ENCODE data around the gene SLC13A4. TPM values are rescaled to one million over a fixed set of nuclear protein-coding genes. Genes with fewer than 3 reads are reported as not detected.

SLC13A4 gene
- total and polyA plus RNA-seq, 2 of the 13 experiments (the other 11 are each of a cell fraction or from before 2014, with no cell fraction given) = 0.04 TPM; not detected in 1

DNA sequence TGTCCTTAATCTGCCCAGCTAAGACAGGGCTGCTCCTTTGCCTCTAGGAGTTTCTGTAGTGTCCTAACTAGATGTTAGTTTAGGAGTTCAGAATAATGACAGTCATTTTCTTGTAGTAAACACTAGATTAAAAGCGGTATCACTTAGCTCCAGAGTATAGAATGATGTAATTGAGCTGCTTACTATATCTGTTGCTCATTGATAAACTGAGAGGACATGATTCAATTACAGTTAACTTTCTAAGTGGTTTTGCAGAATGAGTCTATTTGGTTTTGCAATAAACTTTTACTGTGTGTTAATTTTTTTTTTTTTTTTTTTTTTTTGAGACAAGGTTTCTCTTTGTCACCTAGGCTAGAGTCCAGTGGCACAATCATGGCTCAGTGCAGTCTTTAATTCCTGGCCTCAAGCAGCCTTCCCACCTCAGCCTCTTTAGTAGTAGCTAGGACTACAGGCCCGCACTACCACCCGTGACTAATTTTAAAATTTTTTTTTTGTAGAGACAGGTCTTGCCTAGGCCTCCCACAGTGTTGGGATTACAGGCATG is 63.9 kb downstream of the SLC13A4 start (continued):
- TF ChIP-seq ZNF782 (CRISPR knock-in tag; IDR thresholded peaks at IDR 0.05; ENCODE audit: borderline replicate concordance) (no peak), EEA1 (CRISPR knock-in tag; IDR thresholded peaks at IDR 0.05; ENCODE audit: borderline replicate concordance) (no peak), ZNF337 (CRISPR knock-in tag; IDR thresholded peaks at IDR 0.05; ENCODE audit: borderline replicate concordance, low read depth) (no peak), SP2 (CRISPR knock-in tag; IDR thresholded peaks at IDR 0.05) (no peak), ZNF550 (CRISPR knock-in tag; IDR thresholded peaks at IDR 0.05; ENCODE audit: borderline replicate concordance) (no peak), ELF1 (CRISPR knock-in tag; IDR thresholded peaks at IDR 0.05) (no peak), HDAC1 (CRISPR knock-in tag; IDR thresholded peaks at IDR 0.05) (no peak)
- TF ChIP-seq, protein P1, sequence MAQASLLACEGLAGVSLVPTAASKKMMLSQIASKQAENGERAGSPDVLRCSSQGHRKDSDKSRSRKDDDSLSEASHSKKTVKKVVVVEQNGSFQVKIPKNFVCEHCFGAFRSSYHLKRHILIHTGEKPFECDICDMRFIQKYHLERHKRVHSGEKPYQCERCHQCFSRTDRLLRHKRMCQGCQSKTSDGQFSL (CRISPR knock-in tag; IDR thresholded peaks at IDR 0.05) = no peak

- BruUV-seq (replicated peaks) = TSS peak; percentile 67
- TF ChIP-seq BHLHE40 (IDR thresholded peaks at IDR 0.05; ENCODE audit: low read length) (no peak), TSC22D2 (CRISPR knock-in tag; IDR thresholded peaks at IDR 0.05; ENCODE audit: borderline replicate concordance) (peak; percentile 70; the same call in 1 of the 2 replicates), KDM2A (CRISPR knock-in tag; IDR thresholded peaks at IDR 0.05; ENCODE audit: borderline replicate concordance, low read depth) (peak; percentile 97), ZNF230 (CRISPR knock-in tag; IDR thresholded peaks at IDR 0.05) (peak; percentile 93; the same call in 1 of the 2 replicates), ZNF691 (CRISPR knock-in tag; IDR thresholded peaks at IDR 0.05; ENCODE audit: borderline replicate concordance, low read depth) (peak; percentile 96; the same call in 1 of the 2 replicates), SKIL (CRISPR knock-in tag; IDR thresholded peaks at IDR 0.05; ENCODE audit: borderline replicate concordance) (no peak), KDM6A (CRISPR knock-in tag; IDR thresholded peaks at IDR 0.05; ENCODE audit: low read depth) (no peak), ZNF510 (CRISPR knock-in tag; IDR thresholded peaks at IDR 0.05; ENCODE audit: low read depth) (peak; percentile 93)
- TF ChIP-seq, protein P2, sequence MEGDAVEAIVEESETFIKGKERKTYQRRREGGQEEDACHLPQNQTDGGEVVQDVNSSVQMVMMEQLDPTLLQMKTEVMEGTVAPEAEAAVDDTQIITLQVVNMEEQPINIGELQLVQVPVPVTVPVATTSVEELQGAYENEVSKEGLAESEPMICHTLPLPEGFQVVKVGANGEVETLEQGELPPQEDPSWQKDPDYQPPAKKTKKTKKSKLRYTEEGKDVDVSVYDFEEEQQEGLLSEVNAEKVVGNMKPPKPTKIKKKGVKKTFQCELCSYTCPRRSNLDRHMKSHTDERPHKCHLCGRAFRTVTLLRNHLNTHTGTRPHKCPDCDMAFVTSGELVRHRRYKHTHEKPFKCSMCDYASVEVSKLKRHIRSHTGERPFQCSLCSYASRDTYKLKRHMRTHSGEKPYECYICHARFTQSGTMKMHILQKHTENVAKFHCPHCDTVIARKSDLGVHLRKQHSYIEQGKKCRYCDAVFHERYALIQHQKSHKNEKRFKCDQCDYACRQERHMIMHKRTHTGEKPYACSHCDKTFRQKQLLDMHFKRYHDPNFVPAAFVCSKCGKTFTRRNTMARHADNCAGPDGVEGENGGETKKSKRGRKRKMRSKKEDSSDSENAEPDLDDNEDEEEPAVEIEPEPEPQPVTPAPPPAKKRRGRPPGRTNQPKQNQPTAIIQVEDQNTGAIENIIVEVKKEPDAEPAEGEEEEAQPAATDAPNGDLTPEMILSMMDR (CRISPR knock-in tag; IDR thresholded peaks at IDR 0.05) = peak; percentile 90
Observed at GRCh38 chr7:135662373-135663114, 65.4 kb downstream of the SLC13A4 start, which contains the start of gene STMP1. STMP1 (plus strand) TSS chr7:135662514.

More at GRCh38 chr7:135662373-135663114, 65.4 kb downstream of the SLC13A4 start, which contains the start of gene STMP1:
- peaks cover 32% of the 10 kb centered on the region for H3K79me2 ChIP-seq (ENCODE audit: insufficient read depth, low read length)
- intact Hi-C loops (cut with micrococcal nuclease; ENCODE audit: unreplicated experiment) (loop anchor here (1.0 kb wide), 1 partner anchor 45 kb away; no protein-coding TSS in a partner anchor), in situ Hi-C loops (cut with HindIII; ENCODE audit: extremely low pct_ligation_motif_present, low pct_unique_long_range_greater_than_20kb) (no loop called here)
- H3K36me3 ChIP-seq (replicated peaks in 1 of 2; ENCODE audit: control insufficient read depth in 1 of 2, insufficient read depth in 2 of 2, low read length in 2 of 2) = no peaks in the 10 kb centered on the region
- no peaks in the 10 kb centered on the region for H4K20me1 ChIP-seq (ENCODE audit: insufficient read depth, low read length)
- FAIRE-seq (no peak), DNase-seq (ENCODE audit: low spot score) (peak; percentile 81), ATAC-seq (peak; percentile 90)
- H3K4me1 ChIP-seq (ENCODE audit: insufficient read depth, low read length) = peaks cover 44% of the 10 kb centered on the region
- H3K27me3 ChIP-seq (ENCODE audit: control insufficient read depth in 1 of 2, insufficient read depth in 2 of 2, low read length in 2 of 2) = no peaks in the 10 kb centered on the region; a peak in 1 of 5 replicates
- WGBS (ENCODE audit: low lambda C conversion rate) = under 1% methylated on average over 27 of the region's 60 CpGs
- peak within 1 kb of the TSS; percentile 81 to 96 (median 84) for H3K4me3 ChIP-seq (replicated peaks in 1 of 3; ENCODE audit: insufficient read depth in 1 of 3, low read depth in 2 of 3, low read length in 3 of 3)
- no peaks in the 10 kb centered on the region for H3K9me3 ChIP-seq (ENCODE audit: low read length)
- peak within 1 kb of the TSS; percentile 79 for H3K27ac ChIP-seq (ENCODE audit: extremely low read length, insufficient read depth, low read length)
- CTCF ChIA-PET (ENCODE audit: low intra/inter-chr PET ratio, low total read pairs) = no interaction called here
- peak within 1 kb of the TSS; percentile 72 for H2AFZ ChIP-seq (ENCODE audit: low read length)
- POLR2A ChIA-PET = interaction anchor here (0.7 to 1.1 kb wide), 2 partner anchors 9 to 337 kb away, joined by 3 to 5 read pairs; no protein-coding TSS in a partner anchor
- peak within 1 kb of the TSS; percentile 92 for H3K4me2 ChIP-seq (ENCODE audit: low read depth, low read length)
- peak within 1 kb of the TSS; percentile 85 for H3K9ac ChIP-seq (ENCODE audit: insufficient read depth, low read depth, low read length)

Measured in HepG2 (cell line).